C4-2B (cell line): ENCODE results near the gene SCN8A.

Source experiments
- H3K27ac ChIP-seq: fragments of 450-650 bp; 2 replicates; pipeline ENCODE4 v1.5.1; 2017
- ZFX ChIP-seq: fragments of 450-650 bp; IDR thresholded peaks from 2 replicates; pipeline ENCODE4 v1.6.1; 2017
- TF ChIP-seq, protein P1 (sequence below): fragments of 450-650 bp; conservative IDR thresholded peaks from 2 replicates; pipeline ENCODE4 v1.5.1; 2017; ENCODE audit warnings: mild to moderate bottlenecking

Gene SCN8A

DNA sequence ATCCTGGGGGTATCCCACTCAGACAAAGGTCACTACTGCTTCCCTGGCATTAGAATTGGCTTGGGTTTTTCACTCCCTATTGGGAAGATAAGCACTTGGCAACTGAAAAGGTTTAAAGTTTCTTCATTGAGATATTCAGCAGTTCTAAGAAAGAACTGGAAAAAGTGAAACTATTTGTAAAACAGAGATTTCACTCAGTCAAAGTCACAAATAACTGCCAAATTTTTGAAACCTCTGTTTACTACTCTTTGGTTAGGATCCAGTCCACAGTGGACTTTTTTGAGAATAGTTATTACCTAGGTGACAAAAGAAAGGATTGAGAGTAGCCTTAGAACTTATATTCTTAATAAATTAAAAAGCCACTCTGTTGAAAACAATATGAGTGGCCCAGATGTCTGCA, 172.7 kb downstream of the SCN8A start:
- TF ChIP-seq ZFX: no peak
- TF ChIP-seq, protein P1, sequence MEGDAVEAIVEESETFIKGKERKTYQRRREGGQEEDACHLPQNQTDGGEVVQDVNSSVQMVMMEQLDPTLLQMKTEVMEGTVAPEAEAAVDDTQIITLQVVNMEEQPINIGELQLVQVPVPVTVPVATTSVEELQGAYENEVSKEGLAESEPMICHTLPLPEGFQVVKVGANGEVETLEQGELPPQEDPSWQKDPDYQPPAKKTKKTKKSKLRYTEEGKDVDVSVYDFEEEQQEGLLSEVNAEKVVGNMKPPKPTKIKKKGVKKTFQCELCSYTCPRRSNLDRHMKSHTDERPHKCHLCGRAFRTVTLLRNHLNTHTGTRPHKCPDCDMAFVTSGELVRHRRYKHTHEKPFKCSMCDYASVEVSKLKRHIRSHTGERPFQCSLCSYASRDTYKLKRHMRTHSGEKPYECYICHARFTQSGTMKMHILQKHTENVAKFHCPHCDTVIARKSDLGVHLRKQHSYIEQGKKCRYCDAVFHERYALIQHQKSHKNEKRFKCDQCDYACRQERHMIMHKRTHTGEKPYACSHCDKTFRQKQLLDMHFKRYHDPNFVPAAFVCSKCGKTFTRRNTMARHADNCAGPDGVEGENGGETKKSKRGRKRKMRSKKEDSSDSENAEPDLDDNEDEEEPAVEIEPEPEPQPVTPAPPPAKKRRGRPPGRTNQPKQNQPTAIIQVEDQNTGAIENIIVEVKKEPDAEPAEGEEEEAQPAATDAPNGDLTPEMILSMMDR: no peak
- no peak overlapping the region for H3K27ac ChIP-seq

- H3K27ac ChIP-seq: no peak overlapping the region
- no peak for TF ChIP-seq ZFX
- TF ChIP-seq, protein P1: no peak
Observed at GRCh38 chr12:51766067-51766676, 175.1 kb downstream of the SCN8A start.

DNA sequence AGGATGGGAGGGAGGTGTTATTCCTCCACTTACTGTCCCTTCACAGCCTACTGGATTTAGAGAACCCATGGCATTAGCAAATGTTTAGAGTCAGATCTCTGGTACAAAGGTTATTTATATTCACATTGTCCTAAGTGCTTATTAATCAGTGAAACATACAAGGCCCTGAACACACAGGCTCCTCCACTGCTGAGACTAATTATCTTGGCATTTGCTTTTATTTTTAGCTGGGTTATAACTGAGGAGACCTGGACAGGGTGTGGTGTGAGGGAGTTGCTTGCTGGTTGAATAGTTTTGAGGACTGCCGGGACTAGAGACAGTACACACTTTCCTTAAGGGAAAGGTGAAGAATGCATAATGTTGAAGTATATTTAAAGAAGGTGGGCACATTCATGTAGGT, 180.0 kb downstream of the SCN8A start:
- no peak for TF ChIP-seq ZFX
- TF ChIP-seq, protein P1: no peak
- H3K27ac ChIP-seq: no peak overlapping the region

- no peak overlapping the region for H3K27ac ChIP-seq
- no peak for TF ChIP-seq ZFX
- TF ChIP-seq, protein P1: no peak
Observed at GRCh38 chr12:51773145-51773869, 182.3 kb downstream of the SCN8A start.

DNA sequence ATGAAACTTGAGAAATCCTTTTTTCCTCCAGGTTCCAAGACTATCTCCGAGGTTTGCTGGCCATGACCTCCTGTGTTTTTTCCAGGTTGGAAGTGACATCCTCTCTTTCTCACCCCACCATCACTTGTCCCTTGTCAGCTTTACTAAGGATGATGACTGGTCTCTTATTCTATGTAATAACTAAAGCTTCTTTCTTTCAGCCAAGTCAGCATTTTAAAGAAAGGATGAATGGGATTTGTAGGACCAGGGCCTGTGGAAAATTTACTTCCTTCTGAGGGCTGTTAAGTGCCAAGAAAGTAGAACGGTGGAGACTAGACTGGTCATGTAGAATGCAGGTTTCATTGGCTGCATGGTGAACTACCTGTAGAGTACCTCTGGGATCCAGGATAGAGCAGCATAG, 183.9 kb downstream of the SCN8A start:
- TF ChIP-seq, protein P1: no peak
- TF ChIP-seq ZFX: no peak
- no peak overlapping the region for H3K27ac ChIP-seq

DNA sequence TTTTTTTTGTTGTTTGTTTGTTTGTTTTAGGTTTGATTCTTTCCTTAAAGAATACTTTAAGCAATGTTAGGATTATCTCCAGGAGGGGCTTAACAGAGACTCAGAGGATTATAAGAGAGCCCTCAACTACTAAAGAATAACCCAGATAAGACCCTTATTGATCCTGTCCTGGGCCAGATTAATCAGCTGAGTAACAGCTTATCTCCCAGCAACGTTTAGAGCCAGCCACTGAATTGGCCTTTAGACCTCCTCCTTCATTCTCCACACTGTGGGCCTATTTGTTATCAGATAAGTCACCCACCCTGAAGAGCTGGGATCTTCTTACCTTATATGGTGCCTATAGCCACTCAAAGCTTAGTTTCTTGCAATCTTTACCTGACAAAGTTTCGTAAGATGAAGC, 186.4 kb downstream of the SCN8A start:
- H3K27ac ChIP-seq: no peak overlapping the region
- no peak for TF ChIP-seq ZFX
- TF ChIP-seq, protein P1: no peak

- TF ChIP-seq, protein P1: no peak
- TF ChIP-seq ZFX: no peak
- no peak overlapping the region for H3K27ac ChIP-seq
Observed at GRCh38 chr12:51777973-51778372, 186.9 kb downstream of the SCN8A start.
